Midbrain (tissue), 1 donor: ENCODE measurements around the gene GID4.

Experiments used
- DNase-seq: peaks from one replicate; lab custom pipeline; 2025; lab: John Stamatoyannopoulos, UW

Gene GID4

GRCh38 chr17:18101828-18102227, 62.6 kb downstream of the GID4 start:
- DNase-seq = no peak

DNA sequence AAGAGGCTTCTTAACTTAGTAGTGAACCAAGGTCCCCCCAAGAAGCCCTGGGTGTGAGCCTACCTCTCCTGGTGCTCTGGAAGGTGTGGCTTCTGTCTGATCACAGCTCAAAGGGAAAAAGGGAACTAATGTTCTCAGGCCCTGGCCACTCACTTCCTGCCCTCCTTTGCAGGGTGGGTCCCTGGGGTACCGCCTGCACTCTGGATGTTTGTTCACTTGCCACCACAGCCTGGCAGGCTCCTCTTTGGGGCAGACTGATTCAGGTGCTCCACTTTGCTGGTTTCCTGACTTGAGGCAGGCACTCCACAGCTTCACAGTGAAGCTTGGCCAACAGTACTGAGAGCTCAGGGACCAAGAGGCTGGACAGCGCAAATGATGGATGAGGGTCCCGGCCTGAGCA, 63.4 kb downstream of the GID4 start:
- DNase-seq = no peak

GRCh38 chr17:18105027-18105426, 65.8 kb downstream of the GID4 start:
- DNase-seq = no peak

DNA sequence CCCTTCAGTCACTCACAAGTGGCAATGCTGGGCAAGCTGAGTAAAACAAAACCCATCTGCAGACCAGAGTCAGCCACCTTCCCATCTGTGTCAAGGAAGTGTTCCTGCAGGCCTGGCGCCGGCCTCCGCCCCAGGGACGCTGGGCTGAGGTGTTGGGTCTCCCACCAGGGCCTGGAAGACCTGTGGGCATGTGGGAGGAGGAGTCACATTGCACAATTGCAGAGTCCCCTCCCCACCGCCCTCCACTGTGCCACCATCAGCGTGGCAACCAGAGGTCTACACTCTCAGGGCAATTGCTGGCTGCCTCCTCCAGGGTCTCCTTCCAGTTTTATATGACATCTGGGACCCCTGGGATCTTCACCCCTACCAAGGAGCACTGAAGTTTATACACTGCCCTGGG, 66.4 kb downstream of the GID4 start:
- no peak for DNase-seq

GRCh38 chr17:18106211-18106610, 67.0 kb downstream of the GID4 start:
- DNase-seq = no peak

GRCh38 chr17:18107061-18107790, 68.0 kb downstream of the GID4 start:
- no peak for DNase-seq

DNA sequence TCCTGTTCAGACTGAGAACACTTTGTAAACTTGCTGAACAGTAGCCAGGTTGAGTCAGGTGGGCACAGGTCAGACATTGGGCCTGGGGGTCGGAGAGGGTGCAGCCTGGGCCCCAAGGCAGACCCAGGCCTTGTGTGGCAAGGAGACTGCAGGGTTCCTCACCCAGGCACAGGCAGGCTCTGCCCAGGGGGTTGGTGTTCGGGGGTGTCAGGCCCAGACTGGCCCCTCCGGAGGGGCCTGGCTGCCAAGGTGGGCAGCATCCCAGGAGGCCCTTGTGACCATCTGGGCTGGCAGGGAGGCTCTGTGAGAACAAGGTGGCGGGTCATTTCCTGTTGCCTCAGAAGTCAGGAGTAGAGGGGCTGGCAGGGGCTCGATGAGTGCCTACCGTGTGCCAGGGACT, 68.8 kb downstream of the GID4 start:
- DNase-seq = no peak

- no peak for DNase-seq
These were observed 69.4 kb downstream of the GID4 start, which contains the start of gene MYO15A for GRCh38 chr17:18108401-18109312. Gene MYO15A (plus strand): TSS chr17:18108756. CDS start chr17:18118801, 10,045 bp downstream.

DNA sequence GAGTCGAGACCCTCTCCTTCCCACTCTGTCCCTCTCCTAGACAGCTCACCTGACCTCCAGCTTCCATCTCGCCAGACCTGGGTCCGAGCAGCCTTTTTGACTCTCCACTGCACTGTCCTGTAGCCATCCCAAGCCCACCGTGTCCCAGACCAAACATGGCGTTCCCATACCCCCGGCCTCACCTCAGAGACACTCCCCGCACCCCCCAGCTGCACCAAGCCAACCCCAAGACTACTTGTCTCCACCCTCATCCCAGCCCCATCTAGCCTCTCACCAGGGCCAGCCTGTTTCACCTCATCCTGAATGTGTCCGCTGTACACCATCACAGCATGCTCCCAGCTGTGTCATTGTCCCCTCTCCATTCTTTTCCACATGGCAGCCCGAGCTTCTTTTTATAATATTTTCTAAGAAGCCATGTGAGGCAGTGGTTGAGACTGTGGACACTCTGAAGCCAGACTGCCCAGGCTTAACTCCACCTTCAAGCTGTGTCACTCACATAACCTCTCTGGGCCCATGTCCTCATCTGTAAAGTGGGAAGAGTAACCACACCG, 70.8 kb downstream of the GID4 start:
- no peak for DNase-seq

- no peak for DNase-seq
These were observed 71.5 kb downstream of the GID4 start for GRCh38 chr17:18110636-18111145.

DNA sequence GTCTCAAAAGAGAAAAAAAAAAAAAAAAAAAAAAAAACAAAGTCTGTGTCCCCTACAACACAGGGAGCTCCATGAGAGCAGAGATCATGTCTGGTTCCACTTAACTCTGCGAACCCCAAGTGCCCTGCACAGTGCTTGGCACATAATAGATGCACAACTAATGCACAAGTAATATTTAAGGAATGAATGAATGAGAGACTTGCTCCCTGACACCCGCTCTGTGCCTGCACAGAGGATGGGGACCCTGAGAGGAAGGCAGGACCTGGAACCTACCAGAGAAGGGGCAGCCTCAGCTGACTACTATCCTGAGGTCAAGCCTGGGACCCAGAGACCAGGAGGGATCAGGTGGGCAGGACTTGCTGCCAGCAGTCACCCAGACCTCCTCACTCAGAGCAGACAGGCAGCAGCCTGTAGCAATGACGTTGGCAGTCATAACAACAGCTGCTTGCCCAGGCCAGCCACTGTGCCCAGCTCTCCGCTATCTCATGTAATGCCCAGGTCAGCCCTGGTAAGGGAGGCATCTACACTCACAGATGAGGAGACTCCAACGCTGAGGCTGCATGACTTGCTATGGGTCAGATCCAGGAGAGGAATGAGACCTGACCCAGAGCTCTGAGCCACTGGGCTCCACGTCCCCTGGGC, 72.2 kb downstream of the GID4 start:
- DNase-seq = no peak

DNA sequence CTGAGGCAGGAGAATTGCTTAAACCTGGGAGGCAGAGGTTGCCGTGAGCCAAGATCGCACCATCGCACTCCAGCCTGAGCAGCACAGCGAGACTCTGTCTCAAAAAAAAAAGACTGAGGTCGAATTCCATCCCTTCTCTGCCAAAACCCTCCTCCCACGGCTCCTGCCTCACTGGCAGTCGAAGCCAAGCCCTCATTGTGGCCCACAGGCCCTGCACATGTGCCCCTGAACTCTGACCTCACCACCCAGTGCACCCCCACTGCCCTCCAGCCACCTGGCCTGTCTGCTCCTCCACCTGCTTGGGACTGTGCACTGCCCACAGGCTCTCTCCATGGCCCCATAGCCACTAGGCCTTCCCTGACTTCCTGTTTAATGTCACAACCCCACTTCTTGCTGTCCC, 76.3 kb downstream of the GID4 start:
- no peak for DNase-seq

DNA sequence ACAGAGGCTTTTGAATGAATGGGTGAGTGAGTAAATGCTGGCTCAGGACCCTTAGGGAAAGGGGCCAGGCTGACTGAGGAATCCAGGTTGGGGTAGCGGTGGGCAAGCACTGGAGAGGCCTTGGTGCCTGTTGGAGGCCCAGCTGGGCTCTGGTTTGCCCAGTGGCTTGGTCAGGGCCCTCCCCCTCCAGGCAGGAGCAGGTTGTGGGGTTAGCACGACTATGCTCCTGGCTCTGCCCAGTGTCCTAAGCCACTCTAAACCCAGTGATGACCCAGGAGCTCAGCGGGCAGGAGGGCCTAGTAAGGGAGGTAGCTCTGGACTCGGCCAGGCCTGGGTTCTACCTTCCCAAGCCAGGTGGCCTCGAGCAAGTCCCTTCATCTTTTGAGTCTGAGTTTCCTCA, 76.9 kb downstream of the GID4 start:
- no peak for DNase-seq

DNA sequence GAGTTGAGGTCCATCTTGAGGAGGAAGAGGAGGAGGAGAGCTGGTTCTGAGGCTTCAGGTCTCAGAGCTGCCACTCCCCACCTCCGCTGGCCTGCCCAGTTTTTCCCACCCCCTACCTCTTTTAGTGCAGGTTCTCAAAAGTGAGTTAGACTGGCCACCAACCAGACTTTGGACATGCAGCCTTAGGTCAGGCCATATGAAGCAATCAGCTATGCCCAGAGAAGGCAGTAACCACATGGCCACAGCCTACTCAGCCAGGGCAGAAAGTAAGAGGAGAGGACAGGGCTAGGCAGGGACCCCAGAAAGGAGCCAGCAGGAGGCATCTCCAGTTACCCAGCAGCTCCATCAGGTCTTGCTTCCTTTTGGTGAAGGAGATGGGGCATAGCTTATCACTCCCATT, 78.3 kb downstream of the GID4 start:
- DNase-seq = no peak
